COLO668 (cell line): ENCODE measurements around the gene ZAR1L.
"Not testable (repeated sequence)": the region's sequence is repeated elsewhere in the genome, so short reads cannot be mapped to it uniquely, and the experiment has no call there.

Experiments used
- DNase-seq: peaks from one replicate; lab custom pipeline; 2025; ENCODE audit not compliant: unreplicated experiment; lab: John Stamatoyannopoulos, UW

ZAR1L gene, protein sequence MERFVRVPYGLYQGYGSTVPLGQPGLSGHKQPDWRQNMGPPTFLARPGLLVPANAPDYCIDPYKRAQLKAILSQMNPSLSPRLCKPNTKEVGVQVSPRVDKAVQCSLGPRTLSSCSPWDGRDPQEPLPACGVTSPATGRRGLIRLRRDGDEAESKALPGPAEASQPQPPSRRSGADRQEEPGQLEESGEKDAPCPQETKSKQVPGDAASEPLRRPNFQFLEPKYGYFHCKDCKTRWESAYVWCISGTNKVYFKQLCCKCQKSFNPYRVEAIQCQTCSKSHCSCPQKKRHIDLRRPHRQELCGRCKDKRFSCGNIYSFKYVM

DNA sequence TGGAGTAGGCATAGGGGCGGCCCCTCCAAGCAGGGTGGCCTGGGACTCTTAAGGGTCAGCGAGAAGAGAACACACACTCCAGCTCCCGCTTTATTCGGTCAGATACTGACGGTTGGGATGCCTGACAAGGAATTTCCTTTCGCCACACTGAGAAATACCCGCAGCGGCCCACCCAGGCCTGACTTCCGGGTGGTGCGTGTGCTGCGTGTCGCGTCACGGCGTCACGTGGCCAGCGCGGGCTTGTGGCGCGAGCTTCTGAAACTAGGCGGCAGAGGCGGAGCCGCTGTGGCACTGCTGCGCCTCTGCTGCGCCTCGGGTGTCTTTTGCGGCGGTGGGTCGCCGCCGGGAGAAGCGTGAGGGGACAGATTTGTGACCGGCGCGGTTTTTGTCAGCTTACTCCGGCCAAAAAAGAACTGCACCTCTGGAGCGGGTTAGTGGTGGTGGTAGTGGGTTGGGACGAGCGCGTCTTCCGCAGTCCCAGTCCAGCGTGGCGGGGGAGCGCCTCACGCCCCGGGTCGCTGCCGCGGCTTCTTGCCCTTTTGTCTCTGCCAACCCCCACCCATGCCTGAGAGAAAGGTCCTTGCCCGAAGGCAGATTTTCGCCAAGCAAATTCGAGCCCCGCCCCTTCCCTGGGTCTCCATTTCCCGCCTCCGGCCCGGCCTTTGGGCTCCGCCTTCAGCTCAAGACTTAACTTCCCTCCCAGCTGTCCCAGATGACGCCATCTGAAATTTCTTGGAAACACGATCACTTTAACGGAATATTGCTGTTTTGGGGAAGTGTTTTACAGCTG lies at the start of gene ZAR1L, which contains the start of gene BRCA2:
Gene ZAR1L, minus strand, starts transcription at position 126 of the 790 bp plus-strand sequence. CDS start 3,438 bp downstream, outside the sequence.
Gene BRCA2, plus strand, starts transcription at position 271 of the 790 bp plus-strand sequence. CDS start 953 bp downstream, outside the sequence.
- peak; percentile 98 for DNase-seq

DNA sequence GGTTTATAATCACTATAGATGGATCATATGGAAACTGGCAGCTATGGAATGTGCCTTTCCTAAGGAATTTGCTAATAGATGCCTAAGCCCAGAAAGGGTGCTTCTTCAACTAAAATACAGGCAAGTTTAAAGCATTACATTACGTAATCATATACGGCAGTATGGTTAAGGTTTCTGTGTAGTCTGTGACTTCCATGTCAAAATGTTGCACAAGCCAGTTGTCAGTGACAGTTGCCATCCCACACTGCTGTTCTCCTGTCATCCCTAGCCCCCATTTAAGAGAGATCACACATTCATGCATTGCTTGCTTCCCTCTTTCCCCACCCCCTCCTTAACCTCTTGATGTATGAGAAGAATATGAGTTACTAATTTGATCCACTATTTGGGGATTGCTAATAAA lies 47.4 kb upstream of the ZAR1L start:
- no peak for DNase-seq

DNA sequence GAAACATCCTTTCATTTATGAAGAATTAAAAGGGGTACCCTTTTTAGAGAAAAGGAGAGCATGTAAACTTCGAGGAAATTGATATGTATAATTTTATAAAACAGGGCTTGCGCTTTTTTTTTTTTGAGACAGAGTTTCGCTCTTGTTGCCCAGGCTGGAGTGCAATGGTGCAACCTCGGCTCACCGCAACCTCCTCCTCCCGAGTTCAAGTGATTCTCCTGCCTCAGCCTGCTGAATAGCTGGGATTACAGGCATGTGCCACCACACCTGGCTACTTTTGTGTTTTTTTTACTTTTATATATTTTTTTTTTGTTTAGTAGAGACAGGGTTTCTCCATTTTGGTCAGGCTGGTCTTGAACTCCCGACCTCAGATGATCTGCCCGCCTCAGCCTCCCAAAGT lies 40.8 kb upstream of the ZAR1L start:
- not testable (repeated sequence) for DNase-seq

DNA sequence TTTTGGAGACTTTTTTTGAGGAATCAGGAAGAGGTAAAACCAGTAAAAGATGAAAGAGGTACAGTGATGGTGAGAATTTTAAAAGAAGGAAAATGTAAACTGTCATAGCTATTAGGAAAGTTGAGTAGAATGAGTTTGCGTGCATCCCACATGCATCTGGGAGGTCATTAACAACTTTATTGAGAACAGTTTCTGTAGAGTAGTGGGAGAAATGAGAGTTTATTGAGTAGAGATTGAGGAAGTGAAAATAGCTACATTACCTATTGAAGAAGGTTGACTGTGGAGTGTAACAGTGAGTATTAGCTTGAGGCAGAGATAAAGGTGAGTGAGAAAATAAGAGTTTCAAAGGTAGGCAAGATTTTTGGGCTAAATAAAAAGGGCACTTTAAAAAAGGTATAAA lies 38.9 kb upstream of the ZAR1L start:
- no peak for DNase-seq

- not testable (repeated sequence) for DNase-seq
Measured at GRCh38 chr13:32350839-32351441, 35.8 kb upstream of the ZAR1L start.

- no peak for DNase-seq
Measured at GRCh38 chr13:32347651-32348050, 32.5 kb upstream of the ZAR1L start.

DNA sequence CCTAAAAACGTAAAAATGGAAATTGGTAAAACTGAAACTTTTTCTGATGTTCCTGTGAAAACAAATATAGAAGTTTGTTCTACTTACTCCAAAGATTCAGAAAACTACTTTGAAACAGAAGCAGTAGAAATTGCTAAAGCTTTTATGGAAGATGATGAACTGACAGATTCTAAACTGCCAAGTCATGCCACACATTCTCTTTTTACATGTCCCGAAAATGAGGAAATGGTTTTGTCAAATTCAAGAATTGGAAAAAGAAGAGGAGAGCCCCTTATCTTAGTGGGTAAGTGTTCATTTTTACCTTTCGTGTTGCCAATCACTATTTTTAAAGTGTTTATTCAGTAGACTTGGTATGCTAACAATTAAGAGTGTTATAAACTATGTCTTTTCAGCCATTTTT lies 25.8 kb upstream of the ZAR1L start:
- no peak for DNase-seq

GRCh38 chr13:32334671-32335070 lies 19.5 kb upstream of the ZAR1L start:
- DNase-seq = no peak

- DNase-seq = no peak
Measured at GRCh38 chr13:32330441-32330840, 15.3 kb upstream of the ZAR1L start.

GRCh38 chr13:32323912-32324311 lies 8.7 kb upstream of the ZAR1L start:
- no peak for DNase-seq

- no peak for DNase-seq
Measured at GRCh38 chr13:32320528-32320927, 5.4 kb upstream of the ZAR1L start.

DNA sequence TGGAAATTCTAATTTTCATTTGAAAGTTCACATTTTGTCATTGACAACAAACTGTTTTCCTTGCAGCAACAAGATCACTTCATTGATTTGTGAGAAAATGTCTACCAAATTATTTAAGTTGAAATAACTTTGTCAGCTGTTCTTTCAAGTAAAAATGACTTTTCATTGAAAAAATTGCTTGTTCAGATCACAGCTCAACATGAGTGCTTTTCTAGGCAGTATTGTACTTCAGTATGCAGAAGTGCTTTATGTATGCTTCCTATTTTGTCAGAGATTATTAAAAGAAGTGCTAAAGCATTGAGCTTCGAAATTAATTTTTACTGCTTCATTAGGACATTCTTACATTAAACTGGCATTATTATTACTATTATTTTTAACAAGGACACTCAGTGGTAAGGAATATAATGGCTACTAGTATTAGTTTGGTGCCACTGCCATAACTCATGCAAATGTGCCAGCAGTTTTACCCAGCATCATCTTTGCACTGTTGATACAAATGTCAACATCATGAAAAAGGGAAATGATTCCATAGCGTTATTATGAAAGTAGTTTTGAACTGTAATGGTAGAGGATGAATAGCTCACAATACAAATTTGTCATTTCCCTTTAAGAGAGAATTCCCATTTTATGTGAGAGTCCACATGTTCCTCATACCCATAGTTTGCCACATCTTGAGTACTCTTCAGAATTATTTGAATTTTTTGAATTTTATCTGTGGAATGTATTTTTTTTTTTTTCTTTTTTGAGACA lies 2.7 kb upstream of the ZAR1L start:
- DNase-seq = no peak

DNA sequence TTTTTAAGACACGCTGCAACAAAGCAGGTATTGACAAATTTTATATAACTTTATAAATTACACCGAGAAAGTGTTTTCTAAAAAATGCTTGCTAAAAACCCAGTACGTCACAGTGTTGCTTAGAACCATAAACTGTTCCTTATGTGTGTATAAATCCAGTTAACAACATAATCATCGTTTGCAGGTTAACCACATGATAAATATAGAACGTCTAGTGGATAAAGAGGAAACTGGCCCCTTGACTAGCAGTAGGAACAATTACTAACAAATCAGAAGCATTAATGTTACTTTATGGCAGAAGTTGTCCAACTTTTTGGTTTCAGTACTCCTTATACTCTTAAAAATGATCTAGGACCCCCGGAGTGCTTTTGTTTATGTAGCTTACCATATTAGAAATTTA lies 1.3 kb upstream of the ZAR1L start:
- DNase-seq = no peak

DNA sequence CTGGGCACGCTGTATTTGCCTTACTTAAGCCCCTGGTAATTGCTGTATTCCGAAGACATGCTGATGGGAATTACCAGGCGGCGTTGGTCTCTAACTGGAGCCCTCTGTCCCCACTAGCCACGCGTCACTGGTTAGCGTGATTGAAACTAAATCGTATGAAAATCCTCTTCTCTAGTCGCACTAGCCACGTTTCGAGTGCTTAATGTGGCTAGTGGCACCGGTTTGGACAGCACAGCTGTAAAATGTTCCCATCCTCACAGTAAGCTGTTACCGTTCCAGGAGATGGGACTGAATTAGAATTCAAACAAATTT lies 821 bp upstream of the ZAR1L start:
- DNase-seq = peak; percentile 76

DNA sequence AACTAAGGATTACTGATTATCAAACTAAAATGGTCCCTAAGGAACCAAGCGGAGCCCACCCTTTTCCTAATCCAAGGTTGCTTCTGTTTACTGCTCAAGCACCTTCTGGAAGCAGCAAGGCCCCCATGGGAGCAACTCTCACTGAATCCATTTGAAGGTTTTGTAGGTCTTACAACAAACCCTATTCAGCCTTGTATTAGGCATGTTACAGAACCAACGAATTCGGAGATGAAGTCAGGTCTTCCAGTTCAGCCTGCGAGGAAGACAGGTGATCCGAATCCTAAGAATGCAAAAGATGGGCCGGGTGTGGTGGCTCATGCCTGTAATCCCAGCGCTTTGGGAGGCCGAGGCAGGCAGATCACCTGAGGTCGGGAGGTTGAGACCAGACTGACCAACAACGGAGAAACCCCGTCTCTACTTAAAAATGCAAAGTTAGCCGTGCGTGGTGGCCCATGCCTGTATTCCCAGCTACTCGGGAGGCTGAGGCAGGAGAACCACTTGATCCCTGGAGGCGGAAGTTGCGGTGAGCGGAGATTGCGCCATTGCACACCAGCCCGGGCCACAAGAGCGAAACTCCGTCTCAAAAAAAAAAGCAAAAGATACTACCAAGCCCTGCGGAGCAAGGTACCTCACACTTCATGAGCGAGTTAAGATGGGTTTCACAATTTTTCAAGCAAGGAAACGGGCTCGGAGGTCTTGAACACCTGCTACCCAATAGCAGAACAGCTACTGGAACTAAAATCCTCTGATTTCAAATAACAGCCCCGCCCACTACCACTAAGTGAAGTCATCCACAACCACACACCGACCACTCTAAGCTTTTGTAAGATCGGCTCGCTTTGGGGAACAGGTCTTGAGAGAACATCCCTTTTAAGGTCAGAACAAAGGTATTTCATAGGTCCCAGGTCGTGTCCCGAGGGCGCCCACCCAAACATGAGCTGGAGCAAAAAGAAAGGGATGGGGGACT lies 609 bp downstream of the ZAR1L start:
- peak; percentile 60 for DNase-seq

GRCh38 chr13:32311188-32311897 lies 3.8 kb downstream of the ZAR1L start:
- no peak for DNase-seq

DNA sequence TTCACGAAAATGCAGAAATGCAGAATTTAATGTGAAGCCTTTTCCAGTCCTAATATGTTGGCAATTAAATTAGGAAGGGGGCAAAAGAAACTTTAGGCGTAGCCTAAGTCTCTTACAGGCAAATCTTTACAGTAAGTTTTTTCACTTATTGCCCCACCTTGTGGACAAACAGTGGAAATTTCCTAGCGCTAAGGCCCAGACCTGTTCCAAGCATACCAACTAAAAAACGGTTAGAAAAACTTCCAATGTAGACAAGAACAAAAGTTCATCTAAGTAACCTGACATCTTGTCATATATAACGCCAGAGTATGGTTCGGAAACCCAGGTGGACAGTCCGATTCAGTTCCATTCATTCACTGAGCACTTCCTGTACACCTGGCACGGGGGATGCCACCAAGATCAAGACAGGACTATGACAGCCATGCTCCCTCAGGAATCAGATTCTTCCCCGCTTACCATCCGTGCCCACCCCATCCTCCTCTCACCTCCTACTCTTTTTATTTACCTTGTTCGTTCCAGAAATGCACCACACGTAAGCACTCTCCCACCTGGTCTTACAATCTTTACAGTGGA lies 4.9 kb downstream of the ZAR1L start:
- no peak for DNase-seq

DNA sequence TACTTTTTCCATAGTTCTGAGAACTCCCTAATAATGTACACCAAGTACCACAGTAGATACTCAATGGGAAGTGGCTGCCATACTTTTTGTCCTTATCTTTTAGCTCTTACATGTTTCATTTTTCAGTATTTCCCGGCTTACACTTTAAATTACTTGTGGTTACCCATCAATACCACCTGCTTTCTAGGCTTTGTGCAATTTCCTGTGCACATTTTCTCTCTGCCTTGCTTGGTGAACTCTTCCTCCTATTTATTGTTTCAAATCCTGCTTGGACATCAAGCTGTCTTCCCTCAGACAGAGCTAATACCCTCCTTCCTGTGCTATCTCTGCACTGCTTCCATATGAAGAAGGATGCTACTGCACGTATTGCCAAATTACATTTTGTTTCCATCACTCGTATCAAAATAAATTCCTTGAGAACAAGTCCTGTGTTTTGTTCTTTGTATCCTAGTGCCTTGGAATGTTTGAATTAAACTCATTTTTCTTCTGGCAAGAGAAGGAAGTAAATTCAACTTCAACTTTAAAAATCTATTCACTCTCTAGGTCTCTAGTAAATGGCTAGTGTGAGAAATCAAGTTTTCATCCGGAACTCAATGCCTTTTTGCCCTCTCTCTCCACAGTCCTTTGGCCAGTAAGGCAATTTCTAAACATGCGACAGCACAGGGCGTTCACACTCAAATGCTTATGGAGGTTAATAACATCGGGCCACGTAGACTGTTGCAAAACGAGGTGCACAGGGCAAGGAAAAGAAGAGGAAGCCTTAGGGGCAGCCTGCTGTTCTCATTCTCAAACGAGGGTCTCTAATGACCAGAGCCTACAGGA lies 5.6 kb downstream of the ZAR1L start:
- DNase-seq = no peak
